Right cardiac atrium (tissue), 5 donors: ENCODE results near the gene GIPR. TPM values are rescaled to one million over a fixed set of nuclear protein-coding genes. Genes with fewer than 3 reads are reported as not detected.

ENCODE experiments used
- ATAC-seq, 2 donors: fragments of 200-7000 bp; cut with Tn5 transposase; one replicate each; pipeline versions ENCODE4 v1.8.0 to v1.9.1; 2020; ENCODE audit warnings: moderate library complexity in 2 of 2, mild to moderate bottlenecking in 1 of 2
- DNase-seq, 3 donors: peaks; one replicate each; pipeline ENCODE4 v3.0.0-alpha.2; 2020
- H3K27ac ChIP-seq: one replicate; pipeline ENCODE4 v1.5.1; 2013; ENCODE audit warnings: mild to moderate bottlenecking, low read length, control low read depth, moderate library complexity
- H3K27me3 ChIP-seq: one replicate; pipeline ENCODE4 v1.6.1; 2013; ENCODE audit not compliant: control insufficient read depth, insufficient read depth
- H3K4me1 ChIP-seq: one replicate; pipeline ENCODE4 v1.6.1; 2013; ENCODE audit warnings: low read length; ENCODE audit not compliant: control insufficient read depth, insufficient read depth
- H3K4me3 ChIP-seq: one replicate; pipeline ENCODE4 v1.5.1; 2013; ENCODE audit warnings: low read length, control low read depth
- H3K9me3 ChIP-seq: one replicate; pipeline ENCODE4 v1.6.1; 2013; ENCODE audit warnings: low read length; ENCODE audit not compliant: control insufficient read depth
- WGBS: extraction: QIAGEN DNeasy Blood & Tissue Kit; methylation state at CpG from one replicate; pipeline ENCODE4 v1.1.7; 2013; 5-methylcytosine and 5-hydroxymethylcytosine counted together
- intact Hi-C, 4 donors: fragments of 100-400 bp; cut with DNase I; formaldehyde crosslinking; loops; one replicate each; pipeline versions ENCODE4 v1.11.0 to v1.14.0; 2022 to 2023
- polyA plus RNA-seq: library from polyadenylated mRNA; stranded (reverse); fragments of 200-250 nt; gene quantifications from one replicate; pipeline ENCODE4 v1.2.3, GENCODE V29; 2013
- total RNA-seq, 4 donors: library from RNA; stranded (reverse); fragmentation: NEBNext Ultra II Directional; extraction: Animal tissue kit (Norgen Biotek cat#: 25700); gene quantifications; one replicate each; pipeline ENCODE4 v1.2.1, GENCODE V29; 2021
- donor health status: healthy with polysubstance abuse.
- donor health status: DM: no; HTN: yes; CAD: no.
- donor health status: DM: no; HTN: no; CAD: no.
- donor health status: DM: no; HTN: yes; CAD: no; lungs with severe emphysema.
- donor health status: DM: yes; HTN: yes; CAD: no.

Gene GIPR
- total and polyA plus RNA-seq, 5 donors, result 8.5 to 16.7 (median 12.2) TPM

DNA sequence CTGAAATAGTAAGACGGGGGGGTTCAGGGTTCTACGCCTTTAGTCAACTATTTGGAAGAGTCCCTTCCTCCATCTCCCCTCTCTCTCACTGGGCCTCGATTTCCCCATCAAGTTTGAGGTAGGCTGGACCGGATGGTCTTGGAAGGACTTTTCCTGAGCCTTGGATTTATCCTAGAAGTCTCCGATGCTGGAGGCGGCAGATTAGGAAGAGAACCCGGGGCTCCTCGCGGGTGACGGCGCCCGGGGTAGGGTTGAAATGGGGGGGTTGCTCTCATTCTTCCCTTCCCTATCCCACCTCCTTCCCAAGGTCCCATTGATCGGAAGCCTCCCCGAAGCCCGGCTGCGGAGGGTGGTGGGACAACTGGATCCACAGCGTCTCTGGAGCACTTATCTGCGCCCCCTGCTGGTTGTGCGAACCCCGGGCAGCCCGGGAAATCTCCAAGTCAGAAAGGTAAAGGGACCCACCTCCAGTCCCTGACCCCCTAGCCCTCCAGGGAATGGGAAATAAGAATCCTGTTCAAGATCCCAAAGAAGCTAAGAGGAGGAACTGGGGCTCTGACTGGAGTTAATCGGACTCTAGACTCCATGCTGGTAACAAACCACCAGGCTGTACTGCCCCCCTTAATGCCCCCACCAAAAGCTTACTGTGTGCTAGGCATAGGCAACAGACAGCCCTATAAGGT, 25.2 kb downstream of the GIPR start:
- Histone ChIP-seq H3K4me3 (peak overlapping the region; percentile 66), H3K9me3 (no peaks in the 10 kb centered on the region), H3K4me1 (no peaks in the 10 kb centered on the region), H3K27ac (peak overlapping the region; percentile 73), H3K27me3 (no peaks in the 10 kb centered on the region)
- intact Hi-C loops, result loop anchor here in 1 of 4 donors (5.0 kb wide), 1 partner anchor 74 kb away; the partner anchor contains the start of gene SIX5
- DNase-seq (peak; percentile 81 to 92 (median 90)), ATAC-seq (peak; percentile 18 to 30)
- WGBS, result 1% methylated on average over 22 of the region's 22 CpGs

DNA sequence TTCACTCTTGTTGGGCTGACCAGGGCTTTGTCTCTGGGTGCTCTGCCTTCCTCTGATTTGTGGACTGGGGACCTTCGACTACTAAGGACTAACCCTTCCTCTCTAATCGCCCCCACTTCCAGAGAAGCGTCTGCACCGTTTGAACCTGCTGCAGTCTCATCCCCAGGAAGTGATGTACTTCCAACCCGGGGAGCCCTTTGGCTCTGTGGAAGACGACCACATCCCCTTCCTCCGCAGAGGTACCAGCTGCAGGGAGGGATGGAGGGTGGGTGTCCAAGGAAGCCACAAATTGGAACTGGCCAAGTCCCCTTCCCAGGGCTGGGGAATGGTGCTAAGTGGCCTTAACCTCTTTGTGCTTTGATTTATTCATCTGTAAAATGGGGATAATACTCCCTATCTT, 33.7 kb downstream of the GIPR start:
- intact Hi-C loops, result no loop called here
- no peaks in the 10 kb centered on the region for H3K27me3 ChIP-seq
- no peak overlapping the region for H3K27ac ChIP-seq
- no peaks in the 10 kb centered on the region for H3K9me3 ChIP-seq
- no peak overlapping the region for H3K4me3 ChIP-seq
- no peaks in the 10 kb centered on the region for H3K4me1 ChIP-seq
- ATAC-seq (no peak), DNase-seq (no peak)
- 71% methylated on average over 7 of the region's 7 CpGs for WGBS

DNA sequence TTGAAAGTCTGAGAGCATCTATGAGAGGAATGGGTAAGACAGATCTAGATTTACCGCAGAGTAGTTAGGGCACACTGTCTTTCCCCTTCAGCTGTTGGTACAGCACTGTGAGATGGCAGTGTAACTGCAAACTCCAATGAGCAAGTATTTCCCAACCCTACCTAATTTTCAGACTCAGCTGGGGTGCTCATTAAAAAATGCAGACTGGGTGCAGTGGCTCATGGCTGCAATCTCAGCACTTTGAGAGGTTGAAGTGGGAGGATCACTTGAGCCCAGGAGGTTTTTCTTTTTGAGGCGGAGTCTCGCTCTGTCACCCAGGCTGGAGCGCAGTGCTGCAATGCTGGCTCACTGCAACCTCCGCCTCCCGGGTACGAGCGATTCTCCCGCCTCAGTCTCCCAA, 37.1 kb downstream of the GIPR start:
- H3K27ac ChIP-seq, result no peak overlapping the region
- intact Hi-C loops, result no loop called here
- DNase-seq, result no peak
- no peaks in the 10 kb centered on the region for H3K9me3 ChIP-seq
- no peaks in the 10 kb centered on the region for H3K27me3 ChIP-seq
- no peak for ATAC-seq
- 91% methylated on average over 9 of the region's 9 CpGs for WGBS
- H3K4me1 ChIP-seq, result no peaks in the 10 kb centered on the region
- H3K4me3 ChIP-seq, result no peak overlapping the region

DNA sequence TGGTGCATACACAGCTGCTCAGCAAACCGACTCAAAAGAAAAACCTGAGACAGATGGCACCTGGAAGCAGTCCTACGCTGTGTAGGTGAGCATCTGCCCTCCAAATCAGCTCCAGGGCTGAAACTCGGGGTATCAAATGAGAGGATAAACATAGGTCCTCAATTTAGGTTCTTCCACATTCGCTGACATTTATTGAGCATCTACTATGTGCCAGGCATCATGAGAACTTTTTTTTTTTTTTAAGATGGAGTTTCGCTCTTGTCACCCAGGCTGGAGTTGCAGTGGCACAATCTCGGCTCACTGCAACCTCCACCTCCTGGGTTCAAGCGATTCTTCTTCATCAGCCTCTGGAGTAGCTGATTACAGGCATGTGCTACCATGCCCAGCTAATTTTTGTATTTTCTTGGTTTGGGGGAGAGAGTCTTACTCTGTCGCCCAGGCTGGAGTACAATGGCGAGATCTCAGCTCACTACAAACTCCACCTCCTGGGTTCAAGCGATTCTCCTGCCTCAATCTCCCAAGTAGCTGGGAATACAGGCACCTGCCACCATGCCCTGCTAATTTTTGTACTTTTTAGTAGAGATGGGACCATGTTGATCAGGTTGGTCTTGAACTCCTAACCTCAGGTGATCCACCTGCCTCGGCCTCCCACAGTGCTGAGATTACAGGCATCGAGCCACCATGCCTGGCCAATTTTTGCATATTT, 37.8 kb downstream of the GIPR start:
- Histone ChIP-seq H3K4me3 (no peak overlapping the region), H3K27ac (no peak overlapping the region), H3K4me1 (no peaks in the 10 kb centered on the region), H3K27me3 (no peaks in the 10 kb centered on the region), H3K9me3 (no peaks in the 10 kb centered on the region)
- ATAC-seq (no peak), DNase-seq (peak in 1 of 3 donors; percentile 9)
- intact Hi-C loops, result no loop called here
- WGBS, result 94% methylated on average over 12 of the region's 12 CpGs

DNA sequence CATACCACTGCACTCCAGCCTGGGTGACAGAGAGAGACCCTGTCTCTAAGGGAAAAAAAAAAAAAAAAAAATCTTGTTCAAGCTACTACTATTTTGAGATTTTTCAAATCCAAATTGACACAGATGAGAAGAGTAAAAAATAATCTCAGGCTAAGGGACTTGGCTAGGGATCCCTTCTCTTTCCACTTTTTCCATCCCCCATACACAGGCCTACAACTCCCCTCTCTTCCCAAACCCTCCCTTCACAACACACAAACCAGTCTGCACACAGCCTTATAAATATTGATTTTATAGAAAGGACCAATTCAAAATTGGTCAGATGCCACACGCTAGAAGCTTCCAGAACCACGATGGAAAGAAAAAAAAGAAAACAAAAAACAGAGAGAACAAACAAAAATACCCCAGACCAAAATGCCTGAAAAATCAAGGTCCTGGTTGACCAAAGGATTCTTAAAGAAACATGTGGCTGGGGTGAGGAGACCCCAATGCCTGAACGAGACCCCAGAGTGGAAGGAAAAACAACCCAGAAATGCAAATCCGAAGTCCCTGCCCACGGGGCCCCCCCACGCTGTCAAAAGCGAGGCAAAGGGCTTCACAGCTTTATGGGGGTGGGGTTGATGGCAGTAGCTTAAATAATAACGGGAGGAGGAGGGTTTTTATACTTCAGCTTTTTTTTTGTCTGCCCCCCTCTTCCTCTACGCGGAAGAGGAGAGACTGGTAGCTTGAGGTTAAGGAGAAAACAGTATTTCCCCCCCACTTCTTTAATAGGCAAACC, 42.5 kb downstream of the GIPR start:
- WGBS, result 67% methylated on average over 10 of the region's 10 CpGs
- no peaks in the 10 kb centered on the region for H3K27me3 ChIP-seq
- no peak for DNase-seq
- no peaks in the 10 kb centered on the region for H3K9me3 ChIP-seq
- no peak overlapping the region for H3K27ac ChIP-seq
- ATAC-seq, result no peak
- no peak overlapping the region for H3K4me3 ChIP-seq
- intact Hi-C loops, result loop anchor here in 1 of 4 donors (10.0 kb wide), 1 partner anchor 54 kb away; the partner anchor contains the start of gene SIX5
- H3K4me1 ChIP-seq, result no peaks in the 10 kb centered on the region

DNA sequence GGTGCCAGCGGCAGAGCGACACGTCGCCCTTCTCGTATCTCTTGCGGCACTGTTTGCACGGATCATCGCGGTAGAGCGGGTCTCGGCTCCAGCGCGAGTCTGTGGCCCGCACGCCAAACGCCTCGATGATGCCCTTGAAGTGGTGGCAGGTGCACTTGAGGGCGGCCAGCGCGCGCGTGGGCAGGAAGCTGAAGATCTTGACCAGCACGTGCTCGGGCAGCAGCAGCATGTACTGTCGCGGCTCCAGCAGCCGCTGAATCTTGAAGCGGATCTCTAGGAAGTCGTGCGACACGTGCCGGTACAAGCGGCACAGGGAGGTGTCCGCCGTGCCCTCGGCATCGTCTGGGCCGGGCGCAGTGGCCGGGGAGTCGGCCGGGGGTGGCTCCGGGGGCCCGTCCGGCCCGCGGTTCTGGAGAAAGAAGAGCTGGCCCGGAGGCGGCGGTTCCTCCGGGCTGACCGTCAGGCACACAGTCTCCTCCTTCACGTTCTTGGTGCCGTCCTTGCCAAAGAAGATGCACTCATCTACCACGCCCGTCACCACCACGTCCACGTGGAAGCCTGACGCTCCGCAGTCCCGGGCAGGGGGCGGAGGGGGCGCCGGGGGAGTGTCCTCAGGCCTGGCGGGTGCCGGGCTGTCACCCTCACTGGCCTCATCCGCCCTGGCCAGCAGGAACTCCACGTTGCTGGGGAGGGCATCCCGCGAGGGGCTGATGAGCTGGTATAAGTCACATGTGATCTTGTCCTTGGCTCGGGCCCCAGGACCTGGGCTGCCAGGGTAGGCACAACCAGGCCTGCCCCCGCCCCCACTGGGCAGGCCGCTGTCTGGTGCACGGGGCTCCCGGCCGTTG, 44.1 kb downstream of the GIPR start:
- Histone ChIP-seq H3K27ac (peak overlapping the region; percentile 14), H3K9me3 (no peaks in the 10 kb centered on the region), H3K4me1 (no peaks in the 10 kb centered on the region), H3K4me3 (no peak overlapping the region), H3K27me3 (no peaks in the 10 kb centered on the region)
- intact Hi-C loops, result loop anchor here in 1 of 4 donors (10.0 kb wide), 1 partner anchor 53 kb away; the partner anchor contains the start of gene SIX5
- DNase-seq (peak; percentile 59 to 87 (median 86)), ATAC-seq (peak; percentile 44 to 47)
- WGBS, result 87% methylated on average over 76 of the region's 76 CpGs

DNA sequence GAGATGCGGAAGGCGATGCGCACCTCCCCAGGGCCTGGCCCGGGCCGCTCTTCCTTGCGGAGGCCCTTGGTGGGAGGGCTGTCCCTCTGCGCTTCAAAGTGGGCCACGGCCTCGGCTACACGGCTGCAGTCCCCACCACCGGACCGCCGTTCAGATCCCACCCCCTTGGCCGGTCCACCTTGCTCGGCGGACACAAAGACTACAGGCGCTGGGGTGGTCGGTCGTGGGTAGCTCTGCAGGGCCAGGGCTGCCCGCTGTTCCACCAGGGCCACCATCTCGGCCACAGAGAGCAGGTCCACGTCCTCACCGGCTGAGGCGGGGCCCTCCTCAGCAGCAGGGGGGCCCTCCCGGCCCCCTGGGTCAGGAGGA, 44.7 kb downstream of the GIPR start:
- WGBS, result 92% methylated on average over 25 of the region's 25 CpGs
- H3K27ac ChIP-seq, result peak overlapping the region; percentile 14
- intact Hi-C loops, result loop anchor here in 1 of 4 donors (10.0 kb wide), 1 partner anchor 52 kb away; the partner anchor contains the start of gene SIX5
- DNase-seq (no peak), ATAC-seq (no peak)
- H3K9me3 ChIP-seq, result no peaks in the 10 kb centered on the region
- H3K27me3 ChIP-seq, result no peaks in the 10 kb centered on the region
- H3K4me3 ChIP-seq, result no peak overlapping the region
- no peaks in the 10 kb centered on the region for H3K4me1 ChIP-seq

DNA sequence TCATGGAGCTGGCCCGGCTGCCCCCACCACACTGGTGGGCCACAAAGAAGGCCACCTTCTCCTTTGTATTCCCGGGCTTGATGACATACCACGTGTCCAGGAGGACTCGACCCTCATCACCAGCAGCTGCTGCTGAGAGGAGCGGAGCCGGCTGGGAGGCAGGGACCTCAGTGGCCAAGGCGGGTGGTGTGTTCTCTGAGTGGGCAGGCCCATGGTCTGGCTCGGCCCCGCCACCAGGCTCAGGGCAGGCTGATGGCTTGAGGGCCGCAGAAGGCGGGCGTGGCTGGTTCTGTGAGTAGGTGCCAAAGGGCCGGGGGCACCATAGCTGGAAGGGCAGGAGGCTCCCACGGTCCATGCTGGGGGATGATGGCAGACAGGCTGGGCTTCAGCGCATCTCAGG, 45.1 kb downstream of the GIPR start:
- Histone ChIP-seq H3K27me3 (no peaks in the 10 kb centered on the region), H3K27ac (no peak overlapping the region), H3K4me3 (no peak overlapping the region), H3K9me3 (no peaks in the 10 kb centered on the region), H3K4me1 (peaks cover 4% of the 10 kb centered on the region)
- no peak for DNase-seq
- ATAC-seq, result no peak
- WGBS, result 91% methylated on average over 15 of the region's 15 CpGs
- intact Hi-C loops, result loop anchor here in 1 of 4 donors (10.0 kb wide), 1 partner anchor 52 kb away; the partner anchor contains the start of gene SIX5

DNA sequence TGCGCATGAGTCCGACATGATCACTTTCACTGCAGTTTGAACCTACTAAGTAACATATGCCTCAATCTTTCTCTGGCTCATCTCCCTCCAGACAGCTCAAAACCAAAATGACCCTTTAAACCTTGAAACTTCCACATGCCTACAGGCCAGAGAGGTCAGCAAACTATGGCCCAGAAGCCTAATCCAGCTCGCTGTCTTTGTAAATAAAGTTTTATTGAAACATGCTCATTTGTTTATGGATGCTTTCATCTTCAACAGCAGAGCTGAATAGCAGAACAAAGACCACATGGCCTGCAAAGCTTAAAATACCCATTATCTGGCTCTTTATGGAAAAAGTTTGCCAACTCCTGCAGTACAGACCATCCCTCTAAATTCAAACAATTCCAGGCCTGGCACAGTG, 47.1 kb downstream of the GIPR start:
- no peak overlapping the region for H3K27ac ChIP-seq
- intact Hi-C loops, result loop anchor here in 1 of 4 donors (10.0 kb wide), 1 partner anchor 50 kb away; the partner anchor contains the start of gene SIX5
- peaks cover 7% of the 10 kb centered on the region for H3K4me1 ChIP-seq
- DNase-seq (no peak), ATAC-seq (no peak)
- no peaks in the 10 kb centered on the region for H3K27me3 ChIP-seq
- WGBS, result 96% methylated on average over 3 of the region's 3 CpGs
- H3K4me3 ChIP-seq, result no peak overlapping the region
- H3K9me3 ChIP-seq, result no peaks in the 10 kb centered on the region
